Islet precursor cell (in vitro differentiated cells): Measurements from ENCODE around the gene SDCCAG8.

Experiments
- DNase-seq: peaks from one replicate; pipeline ENCODE4 v3.0.0-alpha.2; 2018

SDCCAG8 gene

DNA sequence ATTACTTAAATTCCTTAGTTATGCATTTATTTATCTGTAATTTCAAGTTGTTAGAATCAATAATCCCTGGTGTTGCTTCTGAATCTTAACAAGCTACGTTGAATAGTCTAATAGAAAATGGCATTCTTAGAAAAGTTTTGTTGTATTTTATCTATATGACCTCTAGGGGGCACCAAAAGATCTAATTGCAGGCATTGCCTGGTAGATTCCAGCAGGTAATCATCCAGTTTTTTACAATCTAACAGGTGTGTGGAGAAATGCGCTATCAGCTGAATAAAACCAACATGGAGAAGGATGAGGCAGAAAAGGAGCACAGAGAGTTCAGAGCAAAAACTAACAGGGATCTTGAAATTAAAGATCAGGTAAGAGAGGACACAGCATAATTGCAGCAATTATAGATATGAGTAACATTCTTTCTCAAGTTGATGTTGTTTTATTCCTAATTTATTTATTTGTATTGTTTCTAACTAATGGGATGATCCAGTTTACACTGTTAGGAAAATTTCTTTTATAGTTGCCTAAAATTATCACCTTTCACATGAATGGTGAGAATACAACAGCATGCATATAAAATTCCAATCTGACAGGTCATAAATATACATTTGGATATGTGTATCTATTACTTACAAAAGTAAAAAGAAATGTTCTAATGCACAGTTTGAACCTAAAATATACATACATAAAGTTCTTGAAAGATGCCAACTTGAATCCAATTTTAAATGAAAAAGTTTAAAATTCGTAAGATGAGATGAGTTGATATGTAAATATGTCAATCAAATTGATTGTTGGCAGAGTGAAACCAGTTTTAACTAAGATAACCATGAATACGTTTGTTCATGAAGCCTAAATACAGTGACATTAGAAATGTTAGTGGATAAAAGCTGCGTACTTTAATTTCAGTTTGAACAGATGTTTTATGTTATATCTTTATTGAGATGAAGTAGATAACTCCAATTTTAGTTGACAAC is 88.4 kb downstream of the SDCCAG8 start:
- DNase-seq = no peak

- no peak for DNase-seq
Observed at GRCh38 chr1:243345205-243345604, 89.4 kb downstream of the SDCCAG8 start.

DNA sequence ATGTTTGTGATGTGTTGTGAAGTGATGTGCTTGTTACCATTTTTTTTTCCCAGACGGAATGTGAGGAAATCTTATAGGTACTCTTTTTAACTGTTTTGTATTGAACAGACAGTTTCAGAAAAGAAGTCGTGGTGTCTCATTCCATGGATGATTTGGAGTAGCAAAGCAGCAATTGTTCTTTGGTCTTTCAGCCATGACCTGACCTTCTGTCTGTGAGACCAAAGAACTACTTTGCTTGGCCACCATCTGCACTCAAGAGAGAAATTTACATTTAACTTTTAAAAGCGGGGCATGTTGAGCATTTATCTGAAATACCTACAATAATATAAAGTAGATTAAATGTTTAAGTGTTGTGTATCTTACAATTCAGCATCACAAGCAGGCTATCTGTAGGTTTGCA is 90.2 kb downstream of the SDCCAG8 start:
- DNase-seq = no peak

- no peak for DNase-seq
Observed at GRCh38 chr1:243346468-243346867, 90.6 kb downstream of the SDCCAG8 start.

- DNase-seq = no peak
Observed at GRCh38 chr1:243348331-243348730, 92.5 kb downstream of the SDCCAG8 start.

DNA sequence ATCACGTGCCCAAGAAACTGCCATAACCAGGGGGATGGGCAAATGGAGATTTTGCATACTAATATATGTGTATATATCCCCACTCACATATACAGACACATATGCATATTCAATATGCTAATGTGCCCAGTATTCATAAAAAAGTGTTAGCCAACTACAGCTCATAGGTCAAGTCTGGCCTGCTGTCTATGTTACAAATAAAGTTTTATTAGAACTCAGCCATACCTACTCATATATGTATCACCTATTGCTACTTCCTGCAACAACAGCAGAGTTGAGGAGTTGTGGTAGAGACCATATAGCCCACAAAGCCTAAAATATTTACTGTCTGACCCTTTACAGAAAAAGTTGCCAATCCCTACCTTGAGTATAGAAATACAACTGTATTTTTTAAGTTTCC is 93.3 kb downstream of the SDCCAG8 start:
- no peak for DNase-seq

DNA sequence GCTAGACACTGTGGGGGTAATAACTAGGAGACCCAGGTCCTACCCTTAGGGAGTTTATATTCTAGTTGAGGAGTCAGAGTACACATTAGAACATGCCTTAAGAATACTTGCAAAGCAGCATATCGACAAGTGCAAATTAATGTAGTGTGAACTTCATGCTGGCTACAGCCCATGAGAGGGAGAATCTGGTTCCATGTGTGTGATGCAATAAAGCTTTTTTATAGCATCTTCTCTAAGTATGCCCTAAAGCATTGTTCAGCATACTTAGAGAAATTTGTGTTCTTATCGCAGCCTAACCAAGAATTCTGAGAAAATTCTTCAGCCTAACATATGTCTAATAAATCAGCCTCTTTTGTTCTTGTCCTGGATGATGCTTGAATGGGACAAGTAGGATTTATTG is 95.5 kb downstream of the SDCCAG8 start:
- DNase-seq = no peak

GRCh38 chr1:243354511-243355153 is 98.8 kb downstream of the SDCCAG8 start:
- DNase-seq = no peak

DNA sequence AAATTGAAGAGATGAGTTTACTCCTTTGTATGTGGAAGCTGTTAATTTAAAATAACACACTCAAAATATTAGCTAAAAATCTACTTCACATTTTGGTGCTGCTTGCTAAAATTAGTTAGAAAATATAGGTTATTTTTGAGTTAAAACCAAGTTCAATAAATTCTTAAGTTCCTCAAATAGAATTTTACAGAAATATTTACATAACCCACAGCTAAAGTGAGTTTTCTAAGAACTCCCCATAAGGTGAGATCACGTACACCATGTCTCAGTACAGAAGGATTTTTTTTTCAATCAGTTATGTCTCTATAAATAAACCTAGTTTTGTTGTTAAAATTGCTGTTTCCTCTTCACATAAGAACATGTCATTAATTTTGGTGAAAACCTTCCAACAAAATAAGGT is 108.0 kb downstream of the SDCCAG8 start:
- no peak for DNase-seq

- no peak for DNase-seq
Observed at GRCh38 chr1:243364330-243364729, 108.5 kb downstream of the SDCCAG8 start.

DNA sequence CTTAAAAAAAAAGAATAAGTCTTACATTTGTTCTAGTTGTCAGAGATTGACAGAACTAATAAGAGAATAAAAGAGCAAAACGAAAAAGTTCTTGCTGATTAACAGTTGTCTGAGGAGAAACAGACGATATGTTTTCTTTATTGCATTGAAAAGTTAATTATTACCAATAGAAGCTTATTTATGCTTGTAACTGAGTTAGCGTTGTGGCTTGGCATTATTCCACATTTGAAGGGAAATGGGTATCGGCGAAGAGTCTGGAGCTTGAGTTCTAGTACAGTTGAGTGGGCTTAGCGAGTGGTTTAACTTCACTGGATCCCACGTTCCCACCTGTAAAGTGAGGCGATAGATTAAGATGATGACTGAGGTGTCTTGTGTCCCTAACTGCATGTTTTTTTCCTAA is 109.0 kb downstream of the SDCCAG8 start:
- no peak for DNase-seq

GRCh38 chr1:243367314-243367713 is 111.5 kb downstream of the SDCCAG8 start:
- DNase-seq = no peak

DNA sequence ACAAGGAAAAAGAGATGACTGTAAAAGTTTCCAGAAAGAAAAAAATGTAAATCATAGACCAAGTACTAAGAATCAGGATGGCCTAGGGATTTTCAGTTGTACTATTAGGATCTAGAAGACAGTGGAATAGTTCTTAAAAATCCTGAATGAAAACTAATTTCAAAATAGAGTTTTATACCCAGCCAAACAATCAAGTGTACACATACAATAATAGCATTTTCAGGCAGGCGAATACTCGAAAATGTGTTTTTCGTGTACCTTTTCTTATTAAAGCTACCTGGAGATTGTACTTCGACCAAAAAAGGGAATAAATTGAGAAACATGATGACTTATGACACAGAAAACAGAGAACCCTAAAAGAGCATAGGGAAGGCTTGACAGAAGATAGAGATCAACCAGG is 118.6 kb downstream of the SDCCAG8 start:
- no peak for DNase-seq

- DNase-seq = no peak
Observed at GRCh38 chr1:243375596-243375995, 119.8 kb downstream of the SDCCAG8 start.

- DNase-seq = no peak
Observed at GRCh38 chr1:243378669-243379068, 122.8 kb downstream of the SDCCAG8 start.

- no peak for DNase-seq
Observed at GRCh38 chr1:243379208-243379607, 123.4 kb downstream of the SDCCAG8 start.

GRCh38 chr1:243379706-243380105 is 123.9 kb downstream of the SDCCAG8 start:
- DNase-seq = no peak

- no peak for DNase-seq
Observed at GRCh38 chr1:243388276-243388675, 132.4 kb downstream of the SDCCAG8 start.

- no peak for DNase-seq
Observed at GRCh38 chr1:243390162-243390791, 134.4 kb downstream of the SDCCAG8 start.

DNA sequence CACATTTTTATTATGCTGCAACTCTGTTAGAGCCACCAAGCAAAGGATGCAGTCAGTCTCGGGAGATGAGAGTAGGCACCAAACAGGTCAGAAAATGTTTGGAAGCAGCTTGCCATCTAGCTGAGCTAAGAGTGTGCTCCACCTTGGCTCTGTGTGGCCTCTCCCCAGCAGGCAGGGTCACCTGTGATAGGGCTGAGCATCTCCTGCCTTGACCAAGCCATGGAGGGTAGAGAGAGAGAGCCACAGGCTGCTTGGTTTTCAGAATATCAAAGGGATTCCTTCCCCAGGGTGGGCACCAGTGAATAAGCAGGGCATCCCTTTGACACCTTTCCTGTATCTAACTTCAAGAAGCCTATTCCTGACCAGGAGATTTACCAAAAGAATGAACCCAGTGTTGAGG is 135.5 kb downstream of the SDCCAG8 start:
- no peak for DNase-seq

- no peak for DNase-seq
Observed at GRCh38 chr1:243393096-243393495, 137.3 kb downstream of the SDCCAG8 start.

GRCh38 chr1:243394066-243394465 is 138.2 kb downstream of the SDCCAG8 start:
- no peak for DNase-seq

- DNase-seq = no peak
Observed at GRCh38 chr1:243394601-243395464, 139.0 kb downstream of the SDCCAG8 start.
